Limb (tissue), 2 donors: ENCODE measurements around the gene MAP7D3.
"Not testable (repeated sequence)": the region's sequence is repeated elsewhere in the genome, so short reads cannot be mapped to it uniquely, and the experiment has no call there.

Source experiments
- DNase-seq, 2 donors: peaks; one replicate each; pipeline ENCODE4 v3.0.0-alpha.2; 2016; ENCODE audit errors: extremely low spot score in 2 of 2

MAP7D3 gene

GRCh38 chrX:136185401-136186022 is 65.7 kb downstream of the MAP7D3 start:
- DNase-seq: no peak

- no peak for DNase-seq
Measured at GRCh38 chrX:136183917-136184316, 67.3 kb downstream of the MAP7D3 start.

GRCh38 chrX:136183172-136183571 is 68.0 kb downstream of the MAP7D3 start:
- no peak for DNase-seq

- peak in 1 of 2 donors; percentile 38 for DNase-seq
Measured at GRCh38 chrX:136182414-136182813, 68.8 kb downstream of the MAP7D3 start.

- no peak for DNase-seq
Measured at GRCh38 chrX:136179133-136179532, 72.1 kb downstream of the MAP7D3 start.

GRCh38 chrX:136176399-136176825 is 74.8 kb downstream of the MAP7D3 start:
- DNase-seq: no peak

- no peak for DNase-seq
Measured at GRCh38 chrX:136171420-136171819, 79.8 kb downstream of the MAP7D3 start.

GRCh38 chrX:136170139-136170800 is 80.9 kb downstream of the MAP7D3 start:
- no peak for DNase-seq

- peak; percentile 42 to 57 for DNase-seq
Measured at GRCh38 chrX:136168929-136169735, 82.1 kb downstream of the MAP7D3 start.

- not testable (repeated sequence) for DNase-seq
Measured at GRCh38 chrX:136167989-136168388, 83.2 kb downstream of the MAP7D3 start.

GRCh38 chrX:136166221-136166855 is 84.9 kb downstream of the MAP7D3 start:
- no peak for DNase-seq

GRCh38 chrX:136165406-136165805 is 85.8 kb downstream of the MAP7D3 start:
- DNase-seq: no peak

- DNase-seq: no peak
Measured at GRCh38 chrX:136163689-136164088, 87.5 kb downstream of the MAP7D3 start.
